ENCODE results near the gene TUBGCP6.

The TUBGCP6 gene

GRCh38 chr22:50226063-50226874, 18.6 kb downstream of the TUBGCP6 start:
- Histone ChIP-seq H3K9me3 (ENCODE audit: insufficient read depth, low read depth, low read length) (no peaks in the 10 kb centered on the region), H3K27me3 (ENCODE audit: insufficient read depth, low read length, poor library complexity, severe bottlenecking) (no peaks in the 10 kb centered on the region), H3F3A (ENCODE audit: low read depth) (no peaks in the 10 kb centered on the region), H4K20me1 (ENCODE audit: insufficient read depth, low read length, poor library complexity, severe bottlenecking) (no peaks in the 10 kb centered on the region), H3K4me2 (ENCODE audit: low read depth, low read length, poor library complexity, severe bottlenecking) (no peak overlapping the region), H3K4me3 (ENCODE audit: low read length, poor library complexity, severe bottlenecking) (no peak overlapping the region), H3K9me2 (replicated peaks; ENCODE audit: low read depth, low read length) (no peaks in the 10 kb centered on the region), H3K9ac (ENCODE audit: low read depth, low read length, poor library complexity, severe bottlenecking) (no peak overlapping the region), H3K79me2 (ENCODE audit: insufficient read depth, low read length) (no peaks in the 10 kb centered on the region), H3K4me1 (ENCODE audit: insufficient read depth, low read length, poor library complexity, severe bottlenecking) (no peaks in the 10 kb centered on the region), H2AFZ (ENCODE audit: low read length) (no peak overlapping the region), H3K36me3 (ENCODE audit: insufficient read depth, low read length) (peaks cover 41% of the 10 kb centered on the region; the same call in 1 of the 2 replicates)
- TF ChIP-seq CTCF (conservative IDR thresholded peaks at IDR 0.05; ENCODE audit: low read length), result no peak
- no peak for TF ChIP-seq EZH2phosphoT487 (IDR thresholded peaks at IDR 0.05; ENCODE audit: borderline replicate concordance)

GRCh38 chr22:50225200-50225969, 19.4 kb downstream of the TUBGCP6 start:
- H3K4me2 ChIP-seq (ENCODE audit: low read depth, low read length, poor library complexity, severe bottlenecking), result no peak overlapping the region
- no peaks in the 10 kb centered on the region for H3K27me3 ChIP-seq (ENCODE audit: insufficient read depth, low read length, poor library complexity, severe bottlenecking)
- peaks cover 49% of the 10 kb centered on the region; the same call in 1 of the 2 replicates for H3K36me3 ChIP-seq (ENCODE audit: insufficient read depth, low read length)
- no peak overlapping the region for H3K9ac ChIP-seq (ENCODE audit: low read depth, low read length, poor library complexity, severe bottlenecking)
- no peaks in the 10 kb centered on the region for H3F3A ChIP-seq (ENCODE audit: low read depth)
- no peaks in the 10 kb centered on the region for H3K79me2 ChIP-seq (ENCODE audit: insufficient read depth, low read length)
- no peak overlapping the region for H2AFZ ChIP-seq (ENCODE audit: low read length)
- H3K9me2 ChIP-seq (replicated peaks; ENCODE audit: low read depth, low read length), result no peaks in the 10 kb centered on the region
- no peaks in the 10 kb centered on the region for H3K4me1 ChIP-seq (ENCODE audit: insufficient read depth, low read length, poor library complexity, severe bottlenecking)
- H3K9me3 ChIP-seq (ENCODE audit: insufficient read depth, low read depth, low read length), result no peaks in the 10 kb centered on the region
- no peak overlapping the region for H3K4me3 ChIP-seq (ENCODE audit: low read length, poor library complexity, severe bottlenecking)
- TF ChIP-seq EZH2phosphoT487 (IDR thresholded peaks at IDR 0.05; ENCODE audit: borderline replicate concordance), result no peak
- no peak for TF ChIP-seq CTCF (conservative IDR thresholded peaks at IDR 0.05; ENCODE audit: low read length)
- H4K20me1 ChIP-seq (ENCODE audit: insufficient read depth, low read length, poor library complexity, severe bottlenecking), result no peaks in the 10 kb centered on the region

DNA sequence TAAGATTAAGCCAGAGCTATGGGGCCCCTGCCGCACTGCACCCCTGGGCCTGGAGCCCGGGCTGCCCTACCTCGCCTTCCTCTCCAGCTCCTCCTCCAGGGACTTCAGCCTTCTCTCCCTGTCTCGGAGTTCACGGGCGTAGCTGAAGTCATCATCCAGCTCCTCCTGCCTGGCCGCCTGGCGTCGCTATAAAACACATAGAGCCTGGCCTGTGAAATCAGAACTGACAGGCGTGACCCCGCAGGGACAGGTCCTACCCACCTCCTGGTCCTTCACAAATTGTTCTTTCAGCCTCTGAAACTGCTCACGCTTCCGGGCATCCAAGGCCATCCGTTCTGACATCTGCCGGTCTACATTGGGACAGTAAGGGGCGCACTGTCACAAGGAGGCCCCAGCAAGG, 20.8 kb downstream of the TUBGCP6 start:
- H3K9ac ChIP-seq (ENCODE audit: low read depth, low read length, poor library complexity, severe bottlenecking), result no peak overlapping the region
- TF ChIP-seq EZH2phosphoT487 (IDR thresholded peaks at IDR 0.05; ENCODE audit: borderline replicate concordance) (no peak), CTCF (conservative IDR thresholded peaks at IDR 0.05; ENCODE audit: low read length) (no peak)
- H3K4me2 ChIP-seq (ENCODE audit: low read depth, low read length, poor library complexity, severe bottlenecking), result no peak overlapping the region
- H3K4me3 ChIP-seq (ENCODE audit: low read length, poor library complexity, severe bottlenecking), result no peak overlapping the region
- H3K4me1 ChIP-seq (ENCODE audit: insufficient read depth, low read length, poor library complexity, severe bottlenecking), result no peaks in the 10 kb centered on the region
- H3K9me3 ChIP-seq (ENCODE audit: insufficient read depth, low read depth, low read length), result no peaks in the 10 kb centered on the region
- H3K27me3 ChIP-seq (ENCODE audit: insufficient read depth, low read length, poor library complexity, severe bottlenecking), result no peaks in the 10 kb centered on the region
- H3K9me2 ChIP-seq (replicated peaks; ENCODE audit: low read depth, low read length), result no peaks in the 10 kb centered on the region
- H3K79me2 ChIP-seq (ENCODE audit: insufficient read depth, low read length), result no peaks in the 10 kb centered on the region
- H3K36me3 ChIP-seq (ENCODE audit: insufficient read depth, low read length), result peaks cover 58% of the 10 kb centered on the region; the same call in 1 of the 2 replicates
- H4K20me1 ChIP-seq (ENCODE audit: insufficient read depth, low read length, poor library complexity, severe bottlenecking), result no peaks in the 10 kb centered on the region
- no peak overlapping the region for H2AFZ ChIP-seq (ENCODE audit: low read length)
- H3F3A ChIP-seq (ENCODE audit: low read depth), result no peaks in the 10 kb centered on the region
